HS-5 (cell line): Measurements from ENCODE around the gene CASZ1.
A peak's percentile ranks its signal among the peaks of the same experiment; 100 is the strongest.

ENCODE experiments used
- DNase-seq: peaks from one replicate; pipeline ENCODE4 v3.0.0-alpha.2; 2012; ENCODE audit warnings: low read depth

CASZ1 gene

DNA sequence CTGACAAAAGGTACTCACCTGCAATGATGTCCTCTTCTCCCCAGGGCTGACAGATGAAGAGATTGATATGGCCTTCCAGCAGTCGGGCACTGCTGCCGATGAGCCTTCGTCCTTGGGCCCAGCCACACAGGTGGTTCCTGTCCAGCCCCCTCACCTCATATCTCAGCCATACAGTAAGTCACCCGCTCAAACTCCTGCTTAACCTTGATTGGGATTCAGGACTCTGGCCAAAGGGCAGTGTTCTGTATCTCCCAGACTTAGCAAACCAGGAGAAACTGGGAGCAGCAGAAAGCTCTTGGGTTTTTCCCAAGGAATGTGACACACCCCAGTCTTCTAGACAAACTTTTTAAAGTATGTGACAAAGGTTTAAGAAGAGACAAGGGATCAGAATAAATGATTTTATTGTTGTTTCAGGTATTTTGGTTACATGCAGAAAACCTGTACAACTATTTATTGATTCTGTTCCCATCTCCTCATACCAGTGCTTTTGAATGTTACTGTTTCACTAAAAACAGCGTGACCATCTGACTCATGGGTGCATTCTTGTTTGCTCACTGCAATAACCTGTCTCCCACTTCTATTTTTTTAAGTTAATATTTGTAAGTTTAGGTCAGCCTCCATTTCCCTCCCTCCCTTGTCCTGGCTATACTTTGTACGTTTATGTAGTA lies 197.1 kb downstream of the CASZ1 start:
- DNase-seq: peak; percentile 81

DNA sequence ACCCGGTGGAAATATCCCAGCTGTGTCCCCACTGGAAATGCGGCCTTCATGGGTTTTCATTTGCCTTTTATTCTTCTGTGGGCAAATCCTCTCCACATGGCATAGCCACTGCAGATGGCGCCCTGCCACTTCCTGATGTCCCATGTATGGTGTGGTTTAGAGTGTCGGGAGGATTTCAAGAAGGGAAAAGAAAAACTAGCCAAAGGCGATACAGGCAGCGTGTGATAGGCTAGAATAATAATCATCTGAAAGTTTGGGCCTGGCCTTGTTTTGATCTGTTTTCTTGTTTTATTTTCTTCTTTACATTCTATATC lies 198.1 kb downstream of the CASZ1 start:
- DNase-seq: no peak

DNA sequence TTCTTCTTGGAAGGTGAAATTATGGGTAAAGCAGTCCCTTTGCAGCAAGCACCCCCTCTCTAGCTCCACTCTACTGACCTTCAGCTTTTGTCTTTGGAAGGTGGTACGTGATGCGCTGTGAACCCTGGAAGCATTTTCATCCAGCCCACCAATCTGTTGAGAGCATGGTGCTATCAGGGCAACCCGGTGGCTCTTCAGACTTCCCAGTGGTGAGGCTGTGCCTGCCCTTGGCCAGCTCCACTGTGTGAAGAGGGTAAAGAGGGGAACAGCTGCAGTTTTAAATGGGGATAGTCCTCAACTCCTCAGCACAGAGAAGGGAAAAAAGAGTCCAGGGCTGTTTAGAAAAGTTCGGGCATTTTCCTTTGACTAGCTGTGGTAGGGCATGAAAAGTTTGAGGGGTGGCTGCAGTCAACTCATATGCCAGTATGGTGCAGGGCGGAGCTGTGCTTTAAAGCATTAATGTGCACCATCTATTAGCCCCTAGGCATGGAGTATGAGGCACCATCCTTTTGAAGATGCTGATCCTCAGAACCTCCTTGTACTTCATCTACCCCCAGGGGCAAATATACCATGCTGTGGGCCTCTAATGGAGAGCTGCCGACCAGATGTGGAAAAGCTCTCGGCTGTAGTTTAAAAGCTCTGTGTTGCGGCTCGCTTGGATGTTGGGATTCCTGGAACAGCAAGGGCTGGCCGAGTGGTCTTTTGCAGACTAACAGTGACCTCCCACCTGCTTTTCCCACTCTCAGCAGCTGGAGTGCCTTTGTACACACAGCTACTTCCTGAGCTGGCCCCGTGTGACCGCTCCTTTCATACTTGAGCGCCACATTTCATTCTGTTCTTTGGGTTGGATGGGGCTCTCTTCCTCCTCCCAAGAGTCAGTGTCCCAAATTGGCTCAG lies 198.7 kb downstream of the CASZ1 start:
- no peak for DNase-seq

DNA sequence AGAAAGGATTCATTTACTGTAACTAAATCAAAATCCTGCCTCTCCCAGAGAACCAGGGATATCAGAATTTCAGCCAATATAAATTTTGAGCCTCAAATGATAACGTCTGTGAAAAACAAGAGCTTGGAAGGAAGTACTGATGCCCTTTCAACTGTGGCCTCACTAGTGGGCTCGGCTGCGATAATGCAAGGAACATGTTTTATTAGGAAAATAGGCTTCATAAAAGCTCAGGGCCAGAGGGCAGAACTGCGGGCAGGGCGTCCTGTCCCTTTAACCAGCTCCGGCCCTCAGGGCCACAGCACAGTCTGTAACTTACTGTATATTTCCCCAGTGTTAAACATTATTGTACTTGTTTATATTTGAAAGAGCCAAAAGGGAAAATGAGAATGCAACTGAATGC lies 199.7 kb downstream of the CASZ1 start:
- DNase-seq: no peak

DNA sequence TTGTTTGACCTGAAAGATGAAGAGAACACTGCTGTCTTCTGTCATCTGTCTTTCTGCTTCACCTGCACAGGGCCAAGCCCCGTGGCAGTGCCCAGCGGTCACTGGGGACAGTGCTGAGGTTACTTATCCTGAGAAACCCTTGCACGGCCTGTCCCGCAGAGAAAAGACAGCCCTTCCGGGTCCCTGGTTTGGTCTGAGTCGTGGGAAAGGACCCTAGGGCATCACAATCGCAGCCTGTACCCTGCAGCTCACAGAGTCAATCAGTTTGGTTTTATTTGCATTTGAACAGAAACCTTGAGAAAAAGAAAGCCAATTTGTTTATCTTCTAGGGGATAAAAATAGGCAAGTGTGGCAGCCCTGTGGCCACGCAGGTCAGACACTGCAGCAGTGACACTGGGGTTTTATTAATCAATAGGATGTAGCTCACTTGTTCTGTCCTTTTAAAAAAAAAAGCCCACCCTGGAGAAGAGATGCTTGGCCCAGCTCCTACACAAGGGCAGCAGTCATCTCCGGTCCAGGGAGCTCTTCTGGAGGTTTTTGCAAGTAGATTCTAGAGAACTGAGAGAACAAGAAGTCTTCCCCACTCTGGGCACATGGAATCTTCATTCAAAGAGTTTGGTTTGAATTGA lies 201.7 kb downstream of the CASZ1 start:
- no peak for DNase-seq

DNA sequence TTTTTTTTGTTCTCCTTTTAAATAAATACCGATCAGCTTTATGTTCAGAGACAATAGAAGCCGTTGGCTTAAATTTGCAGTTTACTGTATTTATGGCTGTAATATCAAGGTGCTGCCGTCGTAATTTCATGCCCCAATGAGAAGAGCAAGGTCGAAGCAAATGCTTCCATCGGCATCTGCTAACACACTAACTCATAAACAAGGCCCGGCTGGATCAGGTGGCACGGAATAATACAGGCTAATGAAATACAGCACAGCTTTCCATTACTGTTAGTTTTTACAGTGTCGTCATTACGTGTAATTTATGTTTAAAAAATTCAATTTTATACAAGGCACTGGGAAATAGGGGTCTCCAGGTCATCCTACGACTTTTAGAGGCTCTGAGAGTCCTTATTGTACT lies 202.7 kb downstream of the CASZ1 start:
- no peak for DNase-seq

DNA sequence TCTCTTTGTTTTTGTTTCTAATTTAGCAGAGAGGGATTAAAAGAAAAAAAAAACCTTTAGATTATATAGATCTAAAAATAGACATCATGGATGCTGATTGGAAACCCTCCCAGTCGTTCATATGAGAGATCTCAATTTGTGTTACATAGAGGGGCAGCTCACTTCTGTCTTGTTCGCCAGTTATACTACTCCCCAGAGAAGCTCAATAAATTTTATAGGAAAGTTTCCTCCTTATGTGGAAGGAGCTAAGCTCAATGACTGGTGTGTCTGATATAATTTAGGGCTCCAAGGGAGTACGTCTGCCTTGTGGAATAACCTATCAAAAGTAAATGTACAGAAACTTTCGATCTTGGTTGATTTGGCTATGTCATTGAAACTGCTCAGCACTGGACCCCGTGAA lies 204.1 kb downstream of the CASZ1 start:
- no peak for DNase-seq

DNA sequence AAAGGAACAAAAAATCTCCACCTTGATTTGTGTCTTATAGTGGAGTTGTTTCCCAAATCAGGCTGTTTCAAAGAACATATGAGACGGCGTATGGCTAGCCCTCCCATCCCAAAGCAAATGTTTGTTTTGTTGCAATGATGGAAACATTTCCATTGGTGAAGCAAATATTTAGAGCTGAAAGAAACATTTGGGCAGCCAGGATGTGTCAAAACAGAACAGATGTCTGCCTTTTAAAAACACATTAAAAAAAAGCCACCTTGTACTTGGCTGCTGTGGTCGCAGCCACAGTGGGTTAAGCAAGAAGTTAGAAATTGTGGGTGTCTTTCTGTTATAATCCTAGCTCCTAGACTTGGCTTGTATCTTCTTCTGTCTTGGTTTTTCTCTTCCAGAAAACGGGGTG lies 205.4 kb downstream of the CASZ1 start:
- no peak for DNase-seq

DNA sequence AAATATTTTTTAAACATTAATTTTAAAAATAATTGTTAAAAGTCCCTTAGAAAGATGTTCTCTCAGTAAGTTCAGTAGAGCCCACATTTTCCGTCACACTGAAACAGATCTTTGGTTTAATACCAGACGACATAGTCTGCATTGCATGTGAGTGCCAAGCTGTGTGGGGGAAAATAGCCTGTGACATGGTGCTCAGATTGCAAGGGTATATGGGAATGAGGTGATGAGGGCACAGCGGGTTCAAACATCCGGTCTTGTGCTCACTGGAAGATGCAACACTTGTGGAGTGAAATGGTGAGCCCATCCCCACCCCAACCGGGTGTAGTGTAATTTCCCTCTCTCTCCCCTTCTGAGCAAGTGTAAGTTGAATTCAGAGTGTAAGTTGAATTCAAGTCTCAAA lies 207.4 kb downstream of the CASZ1 start:
- no peak for DNase-seq

DNA sequence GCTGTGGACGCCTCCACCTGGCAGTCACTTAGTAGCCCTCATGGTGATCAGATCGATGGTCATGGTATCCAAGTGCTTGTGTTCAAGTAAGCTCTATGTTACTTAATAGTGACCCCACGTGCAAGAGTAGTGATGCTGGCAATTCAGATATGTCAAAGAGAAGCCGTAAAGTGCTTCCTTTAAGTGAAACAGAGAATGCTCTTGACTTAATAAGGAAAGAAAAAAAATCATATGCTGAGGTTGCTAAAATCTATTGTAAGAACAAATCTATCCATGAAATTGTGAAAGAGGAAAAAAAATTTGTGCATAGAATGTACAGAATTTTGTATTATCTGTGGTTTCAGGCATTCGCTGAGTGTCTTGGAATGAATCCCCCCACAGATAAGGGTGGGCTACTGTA lies 207.8 kb downstream of the CASZ1 start:
- DNase-seq: no peak
